GM15510 (cell line): ENCODE data around the gene ZSWIM4.

Experiments used
- POLR2A ChIP-seq: IDR thresholded peaks from 3 replicates; pipeline ENCODE4 v1.6.1; 2011; ENCODE audit warnings: borderline replicate concordance; ENCODE audit not compliant: insufficient read length; ENCODE audit errors: extremely low read depth

ZSWIM4 gene

GRCh38 chr19:13770013-13770635, 25.1 kb upstream of the ZSWIM4 start:
- TF ChIP-seq POLR2A: no peak

- peak; percentile 85 for TF ChIP-seq POLR2A
Observed at GRCh38 chr19:13774217-13775191, 20.7 kb upstream of the ZSWIM4 start, which contains the start of gene C19orf53. TSS of gene C19orf53 (plus strand) at chr19:13774456. CDS start at chr19:13774478, 22 bp downstream.

GRCh38 chr19:13778398-13778797, 16.8 kb upstream of the ZSWIM4 start:
- no peak for TF ChIP-seq POLR2A

- peak; percentile 16 for TF ChIP-seq POLR2A
Observed at GRCh38 chr19:13778847-13779246, 16.4 kb upstream of the ZSWIM4 start.

GRCh38 chr19:13781547-13781946, 13.7 kb upstream of the ZSWIM4 start:
- no peak for TF ChIP-seq POLR2A

GRCh38 chr19:13782537-13782936, 12.7 kb upstream of the ZSWIM4 start:
- no peak for TF ChIP-seq POLR2A

GRCh38 chr19:13783565-13784500, 11.4 kb upstream of the ZSWIM4 start:
- no peak for TF ChIP-seq POLR2A

- TF ChIP-seq POLR2A: no peak
Observed at GRCh38 chr19:13784731-13785452, 10.4 kb upstream of the ZSWIM4 start.

GRCh38 chr19:13788991-13789390, 6.3 kb upstream of the ZSWIM4 start:
- no peak for TF ChIP-seq POLR2A

- no peak for TF ChIP-seq POLR2A
Observed at GRCh38 chr19:13790354-13790753, 4.9 kb upstream of the ZSWIM4 start.

GRCh38 chr19:13794398-13794756, 866 bp upstream of the ZSWIM4 start:
- TF ChIP-seq POLR2A: no peak

GRCh38 chr19:13795595-13796300, 505 bp downstream of the ZSWIM4 start:
- TF ChIP-seq POLR2A: peak; percentile 25

GRCh38 chr19:13796301-13797057, 1.2 kb downstream of the ZSWIM4 start:
- no peak for TF ChIP-seq POLR2A
